ENCODE results near the gene KIAA0930. TPM values are rescaled to one million over a fixed set of nuclear protein-coding genes. Genes with fewer than 3 reads are reported as not detected.
A peak's percentile ranks its signal among the peaks of the same experiment; 100 is the strongest.
"Not testable (repeated sequence)": the region's sequence is repeated elsewhere in the genome, so short reads cannot be mapped to it uniquely, and the experiment has no call there.

Gene KIAA0930
- total RNA-seq, 1 experiment from 2014 or later, result 85.1 TPM

- H3K36me3 ChIP-seq, result peaks cover 25% of the 10 kb centered on the region
- no peaks in the 10 kb centered on the region for H3K27me3 ChIP-seq
- peak; percentile 67 for DNase-seq
- H3K4me3 ChIP-seq, result no peak overlapping the region
- H3K9me3 ChIP-seq, result no peaks in the 10 kb centered on the region
Observed at GRCh38 chr22:45201678-45202332, 38.9 kb downstream of the KIAA0930 start.

GRCh38 chr22:45200860-45201511 is 39.7 kb downstream of the KIAA0930 start:
- Histone ChIP-seq H3K27me3 (no peaks in the 10 kb centered on the region), H3K9me3 (no peaks in the 10 kb centered on the region), H3K36me3 (peaks cover 27% of the 10 kb centered on the region), H3K4me3 (no peak overlapping the region)
- peak; percentile 30 for DNase-seq

- no peak for DNase-seq
- Histone ChIP-seq H3K36me3 (peaks cover 27% of the 10 kb centered on the region), H3K27me3 (no peaks in the 10 kb centered on the region), H3K9me3 (no peaks in the 10 kb centered on the region), H3K4me3 (no peak overlapping the region)
Observed at GRCh38 chr22:45200230-45200629, 40.5 kb downstream of the KIAA0930 start.

GRCh38 chr22:45199723-45200122 is 41.0 kb downstream of the KIAA0930 start:
- Histone ChIP-seq H3K27me3 (no peaks in the 10 kb centered on the region), H3K4me3 (no peak overlapping the region), H3K9me3 (no peaks in the 10 kb centered on the region), H3K36me3 (peaks cover 27% of the 10 kb centered on the region)
- no peak for DNase-seq

GRCh38 chr22:45198463-45198795 is 42.3 kb downstream of the KIAA0930 start:
- Histone ChIP-seq H3K36me3 (peaks cover 27% of the 10 kb centered on the region), H3K9me3 (no peaks in the 10 kb centered on the region), H3K27me3 (no peaks in the 10 kb centered on the region), H3K4me3 (no peak overlapping the region)
- DNase-seq, result no peak

GRCh38 chr22:45197606-45198462 is 42.9 kb downstream of the KIAA0930 start:
- no peaks in the 10 kb centered on the region for H3K27me3 ChIP-seq
- no peak for DNase-seq
- no peak overlapping the region for H3K4me3 ChIP-seq

GRCh38 chr22:45196926-45197605 is 43.6 kb downstream of the KIAA0930 start:
- no peaks in the 10 kb centered on the region for H3K9me3 ChIP-seq
- no peak for DNase-seq
- peaks cover 15% of the 10 kb centered on the region for H3K36me3 ChIP-seq
- H3K27me3 ChIP-seq, result no peaks in the 10 kb centered on the region
- H3K4me3 ChIP-seq, result no peak overlapping the region

More at GRCh38 chr22:45197606-45198462, 42.9 kb downstream of the KIAA0930 start:
- H3K36me3 ChIP-seq, result peaks cover 23% of the 10 kb centered on the region
- no peaks in the 10 kb centered on the region for H3K9me3 ChIP-seq

GRCh38 chr22:45196308-45196707 is 44.4 kb downstream of the KIAA0930 start:
- Histone ChIP-seq H3K4me3 (no peak overlapping the region), H3K9me3 (no peaks in the 10 kb centered on the region), H3K36me3 (peaks cover 10% of the 10 kb centered on the region), H3K27me3 (no peaks in the 10 kb centered on the region)
- no peak for DNase-seq

- Histone ChIP-seq H3K4me3 (no peak overlapping the region), H3K36me3 (peaks cover 8% of the 10 kb centered on the region), H3K27me3 (no peaks in the 10 kb centered on the region), H3K9me3 (no peaks in the 10 kb centered on the region)
- no peak for DNase-seq
Observed at GRCh38 chr22:45195616-45196015, 45.1 kb downstream of the KIAA0930 start.

GRCh38 chr22:45194686-45195085 is 46.0 kb downstream of the KIAA0930 start:
- DNase-seq, result no peak
- H3K27me3 ChIP-seq, result no peaks in the 10 kb centered on the region
- peaks cover 4% of the 10 kb centered on the region; the same call in 1 of the 2 replicates for H3K36me3 ChIP-seq
- no peak overlapping the region for H3K4me3 ChIP-seq
- H3K9me3 ChIP-seq, result no peaks in the 10 kb centered on the region

GRCh38 chr22:45192701-45193187 is 48.0 kb downstream of the KIAA0930 start:
- DNase-seq, result no peak
- peaks cover 13% of the 10 kb centered on the region for H3K36me3 ChIP-seq
- H3K4me3 ChIP-seq, result no peak overlapping the region
- H3K9me3 ChIP-seq, result no peaks in the 10 kb centered on the region
- H3K27me3 ChIP-seq, result no peaks in the 10 kb centered on the region

GRCh38 chr22:45191746-45192145 is 48.9 kb downstream of the KIAA0930 start:
- not testable (repeated sequence) for DNase-seq, H3K9me3 ChIP-seq, H3K27me3 ChIP-seq, H3K4me3 ChIP-seq
- peaks cover 15% of the 10 kb centered on the region for H3K36me3 ChIP-seq

GRCh38 chr22:45190202-45190872 is 50.4 kb downstream of the KIAA0930 start:
- DNase-seq, result no peak
- peaks cover 27% of the 10 kb centered on the region for H3K36me3 ChIP-seq

GRCh38 chr22:45188779-45189178 is 51.9 kb downstream of the KIAA0930 start:
- H3K27me3 ChIP-seq, result no peaks in the 10 kb centered on the region
- no peak for DNase-seq
- H3K9me3 ChIP-seq, result no peaks in the 10 kb centered on the region
- H3K36me3 ChIP-seq, result peaks cover 40% of the 10 kb centered on the region
- no peak overlapping the region for H3K4me3 ChIP-seq

More at GRCh38 chr22:45190202-45190872, 50.4 kb downstream of the KIAA0930 start:
- Histone ChIP-seq H3K27me3 (no peaks in the 10 kb centered on the region), H3K4me3 (no peak overlapping the region), H3K9me3 (no peaks in the 10 kb centered on the region)

GRCh38 chr22:45187891-45188290 is 52.8 kb downstream of the KIAA0930 start:
- H3K27me3 ChIP-seq, result no peaks in the 10 kb centered on the region
- no peak for DNase-seq
- H3K9me3 ChIP-seq, result no peaks in the 10 kb centered on the region
- peaks cover 48% of the 10 kb centered on the region for H3K36me3 ChIP-seq
- no peak overlapping the region for H3K4me3 ChIP-seq

All from MG63 (cell line).